SH-SY5Y (cell line): ENCODE results near the gene TBC1D14.

Experiments
- GATA2 ChIP-seq: IDR thresholded peaks from 2 replicates; pipeline ENCODE4 v1.6.1; 2011; ENCODE audit warnings: mild to moderate bottlenecking, low read depth, low read length
- GATA3 ChIP-seq: IDR thresholded peaks from 2 replicates; pipeline ENCODE4 v1.6.1; 2011; ENCODE audit warnings: low read depth, mild to moderate bottlenecking, low read length, moderate library complexity

GRCh38 chr4:7023901-7024300, 114.3 kb downstream of the TBC1D14 start:
- TF ChIP-seq GATA2 (no peak), GATA3 (no peak)
